WERI-Rb-1 (cell line): Measurements from ENCODE around the gene UGT1A1.

Experiments used
- DNase-seq: peaks from one replicate; pipeline ENCODE4 v3.0.0-alpha.2; 2020
- H3K27ac ChIP-seq: fragments of 250-450 bp; sonication (Bioruptor Pico); 2 replicates; pipeline ENCODE4 v1.5.1; 2020; ENCODE audit warnings: mild to moderate bottlenecking, moderate library complexity
- H3K27me3 ChIP-seq: fragments of 250-450 bp; sonication (Bioruptor Pico); 2 replicates; pipeline ENCODE4 v1.5.1; 2021; ENCODE audit warnings: mild to moderate bottlenecking, low read depth, moderate library complexity; ENCODE audit not compliant: insufficient read depth, severe bottlenecking
- H3K36me3 ChIP-seq: fragments of 250-450 bp; sonication (Bioruptor Pico); 2 replicates; pipeline ENCODE4 v1.5.1; 2020; ENCODE audit warnings: mild to moderate bottlenecking, moderate library complexity
- H3K4me3 ChIP-seq: 2 replicates; pipeline ENCODE4 v1.5.1; 2011; ENCODE audit warnings: low read depth, mild to moderate bottlenecking, control low read depth, low read length
- H3K9me3 ChIP-seq: fragments of 250-450 bp; sonication (Bioruptor Pico); 2 replicates; pipeline ENCODE4 v1.5.1; 2021; ENCODE audit warnings: mild to moderate bottlenecking, moderate library complexity; ENCODE audit not compliant: severe bottlenecking
- TF ChIP-seq, protein P1 (sequence below): IDR thresholded peaks from 2 replicates; pipeline ENCODE4 v1.5.1; 2011; ENCODE audit warnings: low read depth, mild to moderate bottlenecking, control low read depth, inconsistent platforms, low read length

The UGT1A1 gene

GRCh38 chr2:233775414-233775813 lies 15.3 kb downstream of the UGT1A1 start:
- H3K4me3 ChIP-seq = no peak overlapping the region
- no peak for DNase-seq
- H3K27ac ChIP-seq = no peak overlapping the region
- H3K36me3 ChIP-seq = no peaks in the 10 kb centered on the region
- peaks cover 2% of the 10 kb centered on the region for H3K9me3 ChIP-seq
- no peaks in the 10 kb centered on the region for H3K27me3 ChIP-seq
- TF ChIP-seq, protein P1, sequence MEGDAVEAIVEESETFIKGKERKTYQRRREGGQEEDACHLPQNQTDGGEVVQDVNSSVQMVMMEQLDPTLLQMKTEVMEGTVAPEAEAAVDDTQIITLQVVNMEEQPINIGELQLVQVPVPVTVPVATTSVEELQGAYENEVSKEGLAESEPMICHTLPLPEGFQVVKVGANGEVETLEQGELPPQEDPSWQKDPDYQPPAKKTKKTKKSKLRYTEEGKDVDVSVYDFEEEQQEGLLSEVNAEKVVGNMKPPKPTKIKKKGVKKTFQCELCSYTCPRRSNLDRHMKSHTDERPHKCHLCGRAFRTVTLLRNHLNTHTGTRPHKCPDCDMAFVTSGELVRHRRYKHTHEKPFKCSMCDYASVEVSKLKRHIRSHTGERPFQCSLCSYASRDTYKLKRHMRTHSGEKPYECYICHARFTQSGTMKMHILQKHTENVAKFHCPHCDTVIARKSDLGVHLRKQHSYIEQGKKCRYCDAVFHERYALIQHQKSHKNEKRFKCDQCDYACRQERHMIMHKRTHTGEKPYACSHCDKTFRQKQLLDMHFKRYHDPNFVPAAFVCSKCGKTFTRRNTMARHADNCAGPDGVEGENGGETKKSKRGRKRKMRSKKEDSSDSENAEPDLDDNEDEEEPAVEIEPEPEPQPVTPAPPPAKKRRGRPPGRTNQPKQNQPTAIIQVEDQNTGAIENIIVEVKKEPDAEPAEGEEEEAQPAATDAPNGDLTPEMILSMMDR = no peak

- Histone ChIP-seq H3K9me3 (peaks cover 2% of the 10 kb centered on the region), H3K27me3 (no peaks in the 10 kb centered on the region), H3K36me3 (no peaks in the 10 kb centered on the region), H3K27ac (no peak within 1 kb of the TSS), H3K4me3 (no peak within 1 kb of the TSS)
- no peak for DNase-seq
- TF ChIP-seq, protein P1 = no peak
Observed at GRCh38 chr2:233778030-233778429, 18.0 kb downstream of the UGT1A1 start, which contains the start of gene MROH2A. Gene MROH2A, plus strand, starts transcription at chr2:233778330. Its CDS starts 1,029 bp downstream, at chr2:233779359.

- Histone ChIP-seq H3K9me3 (peaks cover 2% of the 10 kb centered on the region), H3K27me3 (no peaks in the 10 kb centered on the region), H3K4me3 (no peak overlapping the region), H3K27ac (no peak overlapping the region), H3K36me3 (no peaks in the 10 kb centered on the region)
- DNase-seq = no peak
- TF ChIP-seq, protein P1 = no peak
Observed at GRCh38 chr2:233779722-233780121, 19.7 kb downstream of the UGT1A1 start.

GRCh38 chr2:233780771-233781170 lies 20.7 kb downstream of the UGT1A1 start:
- Histone ChIP-seq H3K9me3 (peaks cover 2% of the 10 kb centered on the region), H3K36me3 (no peaks in the 10 kb centered on the region), H3K4me3 (no peak overlapping the region), H3K27ac (no peak overlapping the region), H3K27me3 (no peaks in the 10 kb centered on the region)
- no peak for DNase-seq
- TF ChIP-seq, protein P1 = no peak

DNA sequence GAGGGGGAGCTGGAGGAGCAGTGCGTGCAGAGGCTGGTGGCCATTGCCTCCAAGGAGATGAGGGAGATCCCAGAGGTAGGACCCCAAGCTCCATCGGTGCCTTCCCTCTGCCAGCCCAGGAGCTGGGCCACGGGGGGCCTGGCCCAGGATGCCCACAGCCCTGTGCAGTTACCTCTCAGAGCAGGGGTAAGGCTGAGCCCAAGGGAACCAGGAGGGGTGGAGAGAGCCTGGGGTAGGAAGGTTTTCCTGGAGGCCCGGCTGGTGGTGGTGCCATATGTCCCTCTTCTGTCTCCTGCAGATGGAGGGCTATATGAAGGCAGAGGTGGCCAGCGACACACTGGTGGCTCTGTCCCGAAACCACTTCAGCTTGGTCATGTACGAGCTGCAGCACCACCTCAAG lies 29.5 kb downstream of the UGT1A1 start:
- DNase-seq = no peak
- Histone ChIP-seq H3K9me3 (no peaks in the 10 kb centered on the region), H3K4me3 (no peak overlapping the region), H3K27ac (no peak overlapping the region), H3K36me3 (no peaks in the 10 kb centered on the region), H3K27me3 (no peaks in the 10 kb centered on the region)
- TF ChIP-seq, protein P1 = no peak

- H3K27me3 ChIP-seq = no peaks in the 10 kb centered on the region
- H3K4me3 ChIP-seq = no peak overlapping the region
- H3K36me3 ChIP-seq = no peaks in the 10 kb centered on the region
- TF ChIP-seq, protein P1 = no peak
- H3K9me3 ChIP-seq = no peaks in the 10 kb centered on the region
- no peak overlapping the region for H3K27ac ChIP-seq
- DNase-seq = no peak
Observed at GRCh38 chr2:233791151-233791882, 31.2 kb downstream of the UGT1A1 start.
